Suprapubic skin (tissue), 4 donors: Measurements from ENCODE around the gene SPTY2D1. TPM values are rescaled to one million over a fixed set of nuclear protein-coding genes. Genes with fewer than 3 reads are reported as not detected.

ENCODE experiments used
- DNase-seq, 2 donors: peaks; one replicate each; pipeline ENCODE4 v3.0.0-alpha.2; 2019; ENCODE audit warnings: low spot score in 2 of 2
- H3K27ac ChIP-seq: fragments of 200-600 bp; sonication (generic); one replicate; pipeline ENCODE4 v1.5.1; 2019
- H3K27me3 ChIP-seq: fragments of 200-600 bp; sonication (generic); one replicate; pipeline ENCODE4 v1.5.1; 2019
- H3K36me3 ChIP-seq: fragments of 200-600 bp; sonication (generic); one replicate; pipeline ENCODE4 v1.5.1; 2019
- H3K4me1 ChIP-seq: fragments of 200-600 bp; sonication (generic); one replicate; pipeline ENCODE4 v1.5.1; 2019
- H3K4me3 ChIP-seq: fragments of 200-600 bp; sonication (generic); one replicate; pipeline ENCODE4 v1.5.1; 2019; ENCODE audit warnings: mild to moderate bottlenecking
- H3K9me3 ChIP-seq: fragments of 200-600 bp; sonication (generic); one replicate; pipeline ENCODE4 v1.5.1; 2019
- CTCF ChIP-seq, 2 donors: fragments of 200-600 bp in 1 of 2; fragments of 450-650 bp in 1 of 2; sonication (generic) in 1 of 2; IDR thresholded peaks; one replicate each; pipeline ENCODE4 v1.5.1; 2016 to 2019; ENCODE audit warnings: antibody characterized with exemption in 2 of 2, mild to moderate bottlenecking in 1 of 2, moderate library complexity in 1 of 2
- EP300 ChIP-seq: sonication (generic); formaldehyde crosslinking; IDR thresholded peaks from one replicate; pipeline ENCODE4 v1.6.1; 2017; ENCODE audit warnings: antibody characterized with exemption
- POLR2A ChIP-seq, 2 donors: fragments of 450-650 bp; IDR thresholded peaks; one replicate each; pipeline ENCODE4 v1.6.1; 2017; ENCODE audit warnings: antibody characterized with exemption in 2 of 2, mild to moderate bottlenecking in 2 of 2, moderate library complexity in 2 of 2
- POLR2AphosphoS5 ChIP-seq, 3 donors: sonication (generic); formaldehyde crosslinking; IDR thresholded peaks; one replicate each; pipeline ENCODE4 v1.6.1; 2017; ENCODE audit warnings: antibody characterized with exemption in 3 of 3
- WGBS: methylation state at CpG from one replicate; pipeline ENCODE4 v1.1.5; 2018; 5-methylcytosine and 5-hydroxymethylcytosine counted together
- total RNA-seq, 4 donors: library from RNA; depleted of rRNA; stranded (reverse); fragments of >200 nt; gene quantifications; one replicate each; pipeline ENCODE4 v1.1.0, GENCODE V29; 2016

SPTY2D1 gene
- total RNA-seq, 4 donors from 2014 or later, result 17.6 to 31.4 (median 27.3) TPM

DNA sequence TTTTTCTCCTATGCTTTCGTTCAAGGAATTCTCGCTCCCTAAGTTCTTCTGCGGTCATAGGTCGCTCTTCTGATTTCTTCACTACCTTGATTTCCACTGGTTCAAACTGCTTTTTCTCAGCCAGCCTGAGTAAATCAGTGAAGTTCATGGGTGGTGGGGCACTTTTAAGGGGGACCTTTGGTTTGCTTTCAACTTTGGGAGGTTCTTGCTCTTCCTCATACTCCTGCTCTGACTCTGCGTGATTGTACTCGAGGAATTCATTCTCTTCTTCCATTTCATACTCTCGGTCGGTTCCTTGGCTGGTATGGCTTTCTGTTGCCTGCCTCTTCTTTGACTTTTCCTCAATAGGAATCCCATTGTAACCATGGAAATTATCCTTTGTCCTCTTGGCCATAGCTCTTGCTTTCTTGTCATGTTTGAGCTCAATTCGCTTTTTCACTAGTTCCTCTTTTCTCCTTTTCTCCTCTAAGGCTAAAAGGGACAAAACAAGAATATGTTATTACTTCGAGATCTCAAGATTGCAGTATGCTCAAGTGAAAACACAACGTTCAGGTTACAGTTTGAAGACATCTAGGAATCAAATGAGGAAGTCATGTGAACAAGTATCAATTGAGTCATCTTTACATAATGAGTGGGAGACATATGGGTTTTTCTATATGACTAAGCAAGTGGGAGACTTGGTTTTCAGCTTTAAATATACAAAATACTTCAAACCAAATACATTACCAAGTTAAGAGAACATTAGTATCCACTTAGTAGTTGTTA is 18.3 kb downstream of the SPTY2D1 start:
- no peak overlapping the region for H3K27ac ChIP-seq
- H3K27me3 ChIP-seq, result no peaks in the 10 kb centered on the region
- peaks cover 24% of the 10 kb centered on the region for H3K4me1 ChIP-seq
- no peak for TF ChIP-seq POLR2AphosphoS5 (IDR thresholded peaks at IDR 0.05)
- TF ChIP-seq EP300, result no peak
- TF ChIP-seq CTCF (IDR thresholded peaks at IDR 0.05), result no peak
- peaks cover 40% of the 10 kb centered on the region for H3K36me3 ChIP-seq
- no peak for DNase-seq
- no peak overlapping the region for H3K4me3 ChIP-seq
- 89% methylated on average over 11 of the region's 11 CpGs for WGBS
- no peaks in the 10 kb centered on the region for H3K9me3 ChIP-seq

DNA sequence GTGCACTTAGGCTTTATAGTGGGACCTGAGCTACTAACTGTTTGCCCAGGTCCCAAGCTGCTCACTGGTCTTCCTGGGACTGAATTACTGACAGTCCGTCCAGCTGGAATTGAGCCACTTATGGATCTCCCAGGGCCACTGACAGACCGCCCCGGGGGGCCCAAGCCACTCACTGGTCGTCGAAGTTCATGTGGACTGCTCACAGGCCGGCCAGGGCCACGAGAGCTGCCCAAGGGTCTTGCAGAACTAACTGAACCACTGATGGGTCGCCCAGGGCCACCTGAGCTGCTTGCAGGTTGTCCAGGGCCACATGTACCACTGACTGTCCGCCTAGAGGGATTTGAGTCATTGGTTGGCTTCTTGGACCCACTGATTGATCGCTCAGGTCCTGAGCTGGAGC is 19.5 kb downstream of the SPTY2D1 start:
- Histone ChIP-seq H3K9me3 (no peaks in the 10 kb centered on the region), H3K4me3 (no peak overlapping the region), H3K36me3 (peaks cover 52% of the 10 kb centered on the region), H3K27me3 (no peaks in the 10 kb centered on the region), H3K27ac (no peak overlapping the region), H3K4me1 (peaks cover 21% of the 10 kb centered on the region)
- no peak for DNase-seq
- WGBS, result 100% methylated on average over 7 of the region's 10 CpGs
- no peak for TF ChIP-seq EP300
- TF ChIP-seq CTCF (IDR thresholded peaks at IDR 0.05), result no peak
- TF ChIP-seq POLR2AphosphoS5 (IDR thresholded peaks at IDR 0.05), result no peak
- TF ChIP-seq POLR2A (IDR thresholded peaks at IDR 0.05), result no peak

DNA sequence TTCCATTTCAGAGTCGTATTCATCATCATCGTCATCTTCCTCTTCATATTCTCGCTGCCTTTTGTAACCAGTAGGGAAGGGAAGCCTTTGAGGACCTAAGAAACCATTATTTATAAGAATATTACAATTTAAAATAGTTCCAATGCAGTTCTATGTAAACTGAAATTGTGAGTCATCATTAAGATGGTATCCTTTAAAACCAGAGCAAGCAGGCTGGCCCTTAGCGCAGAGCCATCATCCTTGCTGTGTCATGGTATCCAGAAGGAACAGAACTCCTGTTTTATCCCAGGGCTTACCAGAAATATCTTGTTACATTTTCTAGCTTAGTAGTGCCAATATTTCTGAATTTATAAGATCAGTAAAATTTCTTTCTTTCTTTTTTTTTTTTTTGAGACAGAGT is 21.7 kb downstream of the SPTY2D1 start:
- no peak overlapping the region for H3K27ac ChIP-seq
- H3K4me1 ChIP-seq, result peaks cover 5% of the 10 kb centered on the region
- no peaks in the 10 kb centered on the region for H3K9me3 ChIP-seq
- no peak overlapping the region for H3K4me3 ChIP-seq
- 94% methylated on average over 4 of the region's 4 CpGs for WGBS
- no peak for DNase-seq
- no peak for TF ChIP-seq POLR2A (IDR thresholded peaks at IDR 0.05)
- no peak for TF ChIP-seq EP300
- no peak for TF ChIP-seq POLR2AphosphoS5 (IDR thresholded peaks at IDR 0.05)
- TF ChIP-seq CTCF (IDR thresholded peaks at IDR 0.05), result no peak
- no peaks in the 10 kb centered on the region for H3K27me3 ChIP-seq
- H3K36me3 ChIP-seq, result peaks cover 69% of the 10 kb centered on the region

DNA sequence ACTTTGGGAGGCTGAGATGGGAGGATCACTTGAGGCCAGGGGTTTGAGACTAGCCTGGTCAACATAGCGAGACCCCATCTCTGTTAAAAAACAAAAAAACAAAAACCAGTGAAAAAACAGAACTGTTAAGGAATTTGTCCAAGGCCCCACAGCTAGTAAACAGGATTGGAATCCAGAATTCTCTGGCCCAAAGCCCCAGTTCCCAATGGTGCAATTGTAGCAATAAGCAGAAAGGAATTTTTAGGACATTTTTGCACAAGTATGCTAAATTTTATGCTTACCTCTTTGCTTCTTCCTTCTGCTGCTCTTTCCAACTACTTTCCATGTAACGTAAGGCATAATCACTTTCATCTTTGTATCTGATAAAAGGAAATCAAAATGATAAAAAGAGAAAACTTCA is 22.9 kb downstream of the SPTY2D1 start:
- Histone ChIP-seq H3K27ac (no peak overlapping the region), H3K4me3 (no peak overlapping the region), H3K36me3 (peaks cover 73% of the 10 kb centered on the region), H3K9me3 (no peaks in the 10 kb centered on the region), H3K27me3 (no peaks in the 10 kb centered on the region), H3K4me1 (no peaks in the 10 kb centered on the region)
- TF ChIP-seq EP300 (no peak), CTCF (IDR thresholded peaks at IDR 0.05) (no peak), POLR2A (IDR thresholded peaks at IDR 0.05) (no peak), POLR2AphosphoS5 (IDR thresholded peaks at IDR 0.05) (no peak)
- no peak for DNase-seq
- WGBS, result 93% methylated on average over 2 of the region's 2 CpGs

GRCh38 chr11:18608376-18608775 is 25.8 kb downstream of the SPTY2D1 start:
- Histone ChIP-seq H3K9me3 (no peaks in the 10 kb centered on the region), H3K27me3 (no peaks in the 10 kb centered on the region), H3K4me1 (no peaks in the 10 kb centered on the region), H3K4me3 (no peak overlapping the region), H3K36me3 (peaks cover 49% of the 10 kb centered on the region), H3K27ac (no peak overlapping the region)
- DNase-seq, result no peak
- WGBS, result 62% methylated on average over 3 of the region's 3 CpGs
- TF ChIP-seq POLR2AphosphoS5 (IDR thresholded peaks at IDR 0.05) (no peak), EP300 (no peak), CTCF (IDR thresholded peaks at IDR 0.05) (no peak), POLR2A (IDR thresholded peaks at IDR 0.05) (no peak)
